HG02798 (cell line): ENCODE data around the gene NCMAP.

ENCODE experiments used
- ATAC-seq: cut with Tn5 transposase; IDR thresholded peaks from one replicate; pipeline ENCODE4 v1.9.1; 2021; ENCODE audit warnings: mild to moderate bottlenecking; ENCODE audit not compliant: unreplicated experiment, poor library complexity

NCMAP gene

GRCh38 chr1:24606621-24607020 is 50.7 kb downstream of the NCMAP start:
- ATAC-seq: no peak

DNA sequence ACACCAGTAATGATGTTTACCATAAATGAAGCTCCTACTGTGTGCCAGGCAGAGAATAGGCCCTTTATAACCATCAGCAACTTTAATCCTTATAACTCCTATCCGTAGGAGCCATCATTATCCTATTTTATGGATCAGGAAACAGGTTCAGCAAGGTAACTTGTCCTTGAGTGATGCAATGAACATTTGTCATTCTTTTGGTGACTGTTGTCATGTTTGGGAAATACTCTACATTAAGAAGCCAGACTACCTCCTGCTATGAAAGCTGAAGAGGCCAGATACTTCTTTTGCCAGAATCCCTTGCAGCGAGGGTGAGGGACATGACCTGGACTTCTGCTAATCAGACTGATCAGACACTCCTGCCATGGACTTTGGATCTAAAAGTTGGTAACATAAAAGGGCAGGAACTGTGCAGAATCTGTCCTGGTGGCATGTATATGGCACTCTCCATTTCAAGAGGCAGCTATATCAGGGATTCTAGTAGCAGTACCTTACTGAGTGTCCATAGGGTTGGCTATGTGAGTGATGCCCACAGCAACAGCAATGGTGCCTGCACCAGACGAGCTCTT is 54.1 kb downstream of the NCMAP start:
- no peak for ATAC-seq

- ATAC-seq: no peak
These were observed 63.5 kb downstream of the NCMAP start for GRCh38 chr1:24619376-24619775.

DNA sequence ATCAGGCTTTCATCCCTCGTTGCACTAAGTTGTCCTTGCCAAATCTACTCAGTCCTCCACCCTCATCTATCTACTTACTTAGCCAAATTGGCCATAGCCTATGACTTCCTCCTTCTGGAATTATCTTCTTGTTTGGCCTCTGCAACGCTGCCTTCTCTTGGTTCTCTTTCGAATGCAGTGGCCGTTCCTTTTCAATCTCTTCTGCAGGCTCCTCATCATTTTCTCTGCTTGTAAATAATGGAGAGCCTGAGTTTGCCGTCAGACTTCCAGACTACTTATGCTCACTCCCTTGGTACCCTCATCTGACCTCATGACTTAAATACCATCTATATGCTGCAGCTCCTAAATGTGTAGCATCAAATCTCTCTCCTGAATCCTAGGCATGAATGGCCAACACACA is 64.8 kb downstream of the NCMAP start:
- no peak for ATAC-seq

- ATAC-seq: no peak
These were observed 65.2 kb downstream of the NCMAP start for GRCh38 chr1:24621121-24621520.

DNA sequence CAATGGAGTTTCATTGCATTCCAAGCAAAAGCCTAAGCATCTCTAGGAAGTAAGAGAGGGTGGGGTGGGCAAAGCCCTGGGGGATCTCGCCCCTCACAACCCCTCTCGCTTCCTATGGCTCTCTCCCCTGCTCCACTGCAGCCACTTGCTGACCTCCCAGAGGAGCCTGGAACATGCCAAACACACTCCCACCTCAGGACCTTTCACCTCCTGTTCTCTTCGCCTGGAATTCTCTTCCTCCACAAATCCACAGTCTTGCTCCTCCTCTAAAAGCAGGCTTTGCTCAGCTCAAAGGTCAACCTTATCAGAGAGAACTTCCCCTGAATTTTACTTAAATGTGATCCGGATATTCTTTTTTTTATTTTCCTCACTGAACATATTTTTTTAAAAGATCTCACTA is 66.3 kb downstream of the NCMAP start:
- ATAC-seq: no peak

DNA sequence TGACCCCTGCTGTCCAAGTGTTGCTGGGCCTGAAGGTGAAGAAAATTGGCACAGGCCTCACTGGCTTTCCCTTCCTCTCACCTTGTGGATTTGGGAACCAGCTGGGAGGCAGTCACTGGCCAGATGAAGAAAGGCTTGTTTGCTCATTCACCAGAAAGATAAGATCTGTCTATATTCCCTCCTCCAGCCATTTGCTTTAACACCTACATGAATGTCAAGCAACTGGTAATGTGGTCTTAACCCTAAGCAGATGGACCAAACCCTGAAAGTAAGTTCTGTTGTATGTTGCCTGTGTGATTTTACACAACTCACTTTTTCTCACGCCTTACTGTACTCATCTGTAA is 76.9 kb downstream of the NCMAP start:
- no peak for ATAC-seq

GRCh38 chr1:24635195-24635843 is 79.4 kb downstream of the NCMAP start:
- ATAC-seq: no peak

DNA sequence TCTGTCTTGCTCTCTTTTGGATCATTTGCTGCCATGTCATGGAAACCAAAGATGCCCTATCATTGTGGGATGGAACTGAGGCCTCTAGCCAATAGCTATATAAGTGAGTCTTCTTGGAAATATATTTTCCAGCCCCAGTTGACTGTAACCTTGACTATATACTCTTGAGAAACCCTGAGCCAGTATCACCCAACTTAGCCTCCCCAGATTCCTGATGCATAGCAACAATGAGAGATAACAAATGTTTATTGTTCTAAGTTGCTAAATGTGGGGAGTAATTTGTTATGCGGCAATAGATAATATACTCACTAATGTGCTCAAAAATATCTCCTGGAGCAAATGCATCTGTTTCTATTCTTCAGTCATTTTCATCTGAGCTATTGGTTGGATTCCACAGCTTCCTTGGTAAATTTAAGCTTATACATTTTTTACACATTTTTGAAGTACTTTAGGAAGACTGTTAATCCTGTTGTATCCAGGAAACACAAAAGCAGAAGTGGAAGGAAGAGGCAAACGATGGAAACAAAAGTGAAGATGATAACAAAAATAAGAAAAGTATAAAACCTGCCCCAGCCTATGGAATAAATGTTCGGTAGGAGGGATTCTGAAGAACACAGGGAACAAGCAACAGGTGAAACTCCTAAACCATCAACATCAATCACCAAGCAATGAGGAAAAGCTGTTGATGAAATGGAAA is 80.9 kb downstream of the NCMAP start:
- ATAC-seq: no peak

GRCh38 chr1:24639094-24639493 is 83.2 kb downstream of the NCMAP start:
- no peak for ATAC-seq

- ATAC-seq: no peak
These were observed 84.0 kb downstream of the NCMAP start for GRCh38 chr1:24639881-24640280.

DNA sequence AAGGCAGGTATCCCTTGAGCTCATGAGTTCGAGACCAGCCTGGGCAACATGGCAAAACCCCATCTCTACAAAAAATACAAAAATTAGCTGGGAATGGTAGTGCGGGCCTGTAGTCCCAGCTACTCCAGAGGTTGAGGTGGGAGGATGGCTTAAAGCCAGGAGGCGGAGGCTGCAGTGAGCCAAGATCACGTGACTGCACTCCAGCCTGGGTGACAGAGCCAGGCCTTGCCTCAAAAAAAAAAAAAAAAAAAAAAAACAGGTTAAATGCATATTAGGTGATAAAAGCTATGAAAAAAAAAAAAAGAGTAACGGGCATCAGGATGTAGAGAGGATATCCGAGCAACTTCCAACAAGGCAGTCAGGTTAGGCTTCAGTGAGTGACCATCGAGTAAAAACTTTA is 84.4 kb downstream of the NCMAP start:
- ATAC-seq: no peak

DNA sequence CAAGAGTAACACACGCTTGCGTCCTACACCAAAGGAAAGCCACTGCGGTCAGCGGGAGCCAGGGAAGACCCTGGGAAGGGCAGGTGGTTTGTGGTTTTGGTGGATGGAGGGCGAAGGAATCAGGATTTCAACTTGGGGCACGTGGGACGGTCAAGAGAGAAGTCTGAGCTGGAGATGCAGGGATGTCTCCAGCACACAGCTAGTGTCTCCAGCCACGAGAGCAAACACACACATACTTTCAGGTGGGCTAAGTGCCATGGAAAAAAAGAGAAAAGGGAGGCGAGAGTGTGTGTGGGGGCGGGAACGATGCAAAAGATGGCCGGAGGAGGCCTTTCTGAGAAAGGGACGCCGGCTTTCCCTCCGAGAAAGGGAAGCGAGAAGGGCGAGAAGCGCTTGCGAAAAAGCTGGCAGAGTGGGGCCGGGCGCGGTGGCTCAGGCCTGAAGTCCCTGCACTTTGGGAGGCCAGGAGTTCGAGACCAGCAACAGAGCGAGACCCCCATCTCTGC is 85.8 kb downstream of the NCMAP start:
- ATAC-seq: no peak

DNA sequence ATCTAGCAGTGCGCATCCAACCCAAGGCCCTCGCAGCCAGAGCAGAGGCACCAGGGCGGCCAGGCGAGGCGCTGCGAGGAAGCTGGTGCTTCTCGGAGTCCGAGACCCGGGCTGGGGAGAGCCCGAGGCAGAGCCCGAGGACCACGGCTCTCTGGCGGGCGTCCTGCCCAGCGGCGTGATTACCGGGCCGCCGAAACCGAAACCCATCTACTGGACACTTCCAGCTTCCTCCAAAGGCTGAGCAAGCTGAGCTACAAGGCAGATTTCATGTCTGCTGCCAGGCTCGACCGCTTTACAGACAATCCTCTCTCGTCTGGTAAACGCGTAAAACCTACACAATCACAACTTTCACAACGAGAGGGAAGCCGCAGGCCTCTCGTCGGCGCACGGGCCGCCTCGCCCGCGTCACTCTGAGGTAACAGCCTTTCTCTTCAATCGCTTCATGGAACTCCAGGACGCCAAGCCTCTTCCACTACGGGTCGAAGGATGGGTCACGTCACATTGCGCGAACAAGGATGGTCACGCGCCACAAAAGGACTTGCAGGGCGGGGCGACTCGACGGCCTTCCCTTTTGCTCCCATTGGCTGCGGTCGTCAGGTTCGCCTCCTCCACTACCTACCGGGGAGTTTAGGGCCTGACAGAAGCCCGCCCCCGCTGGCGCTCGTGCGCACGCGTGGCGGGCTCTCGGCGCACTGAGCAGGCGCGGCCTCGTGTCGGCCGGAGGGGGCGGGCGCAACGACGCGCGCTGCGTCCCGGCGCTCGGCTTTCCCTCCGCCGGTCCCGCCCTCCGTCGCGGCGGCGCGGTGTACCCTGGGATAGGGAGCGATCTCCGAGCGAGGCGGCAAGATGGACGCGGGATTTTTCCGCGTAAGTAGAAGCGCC is 86.8 kb downstream of the NCMAP start, which contains the start of gene SRRM1:
TSS of gene SRRM1 (plus strand) at position 822 of the 882 bp plus-strand sequence. CDS start at position 847, 25 bp downstream.
- ATAC-seq: peak; percentile 94

- ATAC-seq: peak; percentile 18
These were observed 87.6 kb downstream of the NCMAP start for GRCh38 chr1:24643363-24644099.

DNA sequence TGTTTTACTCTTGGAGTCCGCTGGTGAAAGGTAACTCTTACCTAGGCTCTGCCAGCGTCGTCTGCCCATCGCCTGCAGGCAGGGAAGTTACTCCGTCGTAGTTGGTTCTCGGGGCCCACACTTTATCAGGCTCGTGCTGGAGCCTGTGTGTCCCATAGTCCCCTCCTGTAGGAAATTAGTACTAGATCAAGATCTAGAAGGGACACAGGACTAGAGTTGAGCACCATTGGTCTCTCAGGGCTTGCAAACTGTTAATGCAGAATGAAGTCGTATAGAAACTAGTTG is 88.2 kb downstream of the NCMAP start:
- no peak for ATAC-seq

DNA sequence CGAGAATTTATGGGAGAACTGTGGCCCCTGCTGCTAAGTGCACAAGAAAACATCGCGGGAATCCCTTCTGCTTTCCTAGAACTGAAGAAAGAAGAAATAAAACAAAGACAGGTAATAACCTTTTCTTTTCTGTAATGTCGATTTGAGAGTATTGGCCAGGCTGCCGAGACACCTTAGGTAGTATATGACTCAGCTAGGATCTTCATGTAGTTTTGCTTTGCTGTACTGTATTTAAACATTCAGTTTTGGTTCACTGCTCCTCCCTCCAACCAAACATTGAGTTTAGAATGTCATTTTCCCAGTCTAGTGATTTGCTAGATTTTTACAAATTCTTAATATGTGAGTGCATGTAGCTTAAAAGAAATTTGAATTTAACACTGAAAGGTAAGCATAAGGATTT is 93.0 kb downstream of the NCMAP start:
- no peak for ATAC-seq

- ATAC-seq: no peak
These were observed 96.5 kb downstream of the NCMAP start for GRCh38 chr1:24652382-24652781.

GRCh38 chr1:24654010-24654409 is 98.1 kb downstream of the NCMAP start:
- ATAC-seq: no peak

DNA sequence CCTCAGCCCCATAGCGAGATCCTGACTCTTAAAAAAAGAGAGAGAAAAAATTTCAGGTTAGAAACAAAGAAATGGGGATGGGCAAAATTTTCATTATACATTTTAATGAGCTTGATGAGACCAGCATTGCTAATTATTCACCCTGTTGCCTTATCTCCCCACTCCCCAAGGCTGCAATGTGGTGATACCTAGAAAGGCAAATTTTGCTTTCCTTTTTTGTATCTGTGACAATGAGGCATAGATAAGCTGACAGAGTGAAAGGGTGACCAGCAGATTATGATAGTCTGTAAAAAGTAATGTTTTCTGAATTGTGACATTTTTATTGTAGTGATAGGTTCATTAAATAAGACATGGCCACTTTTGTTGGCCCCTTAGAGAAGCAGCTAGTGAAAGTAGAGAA is 100.2 kb downstream of the NCMAP start:
- no peak for ATAC-seq
